HG03442 (cell line): ENCODE data around the gene DOC2A.
"Not testable (repeated sequence)": the region's sequence is repeated elsewhere in the genome, so short reads cannot be mapped to it uniquely, and the experiment has no call there.

ENCODE experiments used
- ATAC-seq: cut with Tn5 transposase; IDR thresholded peaks from one replicate; pipeline ENCODE4 v1.9.1; 2021; ENCODE audit warnings: mild to moderate bottlenecking, moderate library complexity; ENCODE audit not compliant: unreplicated experiment

The DOC2A gene

DNA sequence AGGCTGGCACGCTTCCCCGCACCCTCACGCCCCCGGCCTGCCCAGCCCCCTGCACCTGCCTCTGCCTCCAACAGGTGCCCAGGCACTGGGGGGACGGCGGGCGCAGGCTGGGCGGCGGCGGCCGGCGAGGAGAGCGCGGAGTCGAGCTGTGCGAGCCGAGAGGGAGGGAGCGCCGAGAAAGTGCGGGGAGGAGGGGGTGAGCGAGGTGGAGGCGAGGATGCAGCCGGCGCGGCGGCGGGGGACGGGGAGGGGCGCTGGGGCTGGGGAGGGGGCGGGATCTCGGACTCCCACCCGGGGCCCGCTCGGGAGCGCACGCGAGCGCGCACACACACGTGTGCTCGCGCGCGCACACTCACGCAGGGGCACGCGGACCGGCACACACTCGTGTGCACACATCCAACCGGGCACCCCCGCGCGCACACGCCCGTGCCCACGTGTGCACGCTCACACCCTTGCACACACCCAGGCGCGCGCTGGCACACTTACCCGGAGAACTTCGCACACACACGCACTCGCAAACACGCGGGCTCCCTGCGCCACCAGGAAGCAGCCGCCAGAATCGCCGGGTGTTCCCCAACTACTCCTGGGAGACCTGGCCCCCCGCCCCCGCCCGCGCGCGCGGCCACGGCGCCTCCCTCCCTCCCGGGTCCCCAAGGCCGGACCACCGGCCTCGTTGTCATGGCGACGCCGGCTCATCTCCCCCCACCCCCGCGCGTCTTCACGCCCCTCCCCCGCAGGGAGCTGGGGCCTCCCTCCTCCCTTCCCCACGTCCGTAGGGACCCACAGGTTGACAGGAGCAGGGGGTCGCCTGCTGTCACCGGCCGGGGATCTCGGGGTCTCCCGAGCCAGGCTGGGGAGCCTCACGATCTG lies at the start of gene DOC2A:
DOC2A (minus strand) TSS at position 184 of the 870 bp plus-strand sequence. CDS start 805 bp downstream, outside the sequence.
- no peak for ATAC-seq

DNA sequence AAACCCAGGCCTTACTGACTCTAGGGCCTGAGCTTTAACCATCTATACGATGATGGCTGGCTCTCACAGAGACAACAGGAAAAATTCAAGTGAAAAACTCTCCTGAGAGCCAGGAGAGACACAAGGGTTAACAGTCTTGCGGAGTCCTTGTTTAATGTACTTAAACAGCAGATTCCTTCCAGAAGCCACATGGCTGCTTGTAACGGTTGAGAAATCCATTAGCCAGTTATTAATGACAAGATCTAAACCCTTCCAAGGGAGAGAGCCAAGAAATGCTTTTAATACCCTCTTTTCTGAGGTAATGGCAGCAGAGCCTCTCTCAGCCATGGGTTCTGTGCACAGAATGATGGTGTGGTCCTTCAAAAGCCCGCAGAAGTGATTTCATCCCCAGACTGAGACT lies 49.5 kb upstream of the DOC2A start:
- ATAC-seq, result no peak

DNA sequence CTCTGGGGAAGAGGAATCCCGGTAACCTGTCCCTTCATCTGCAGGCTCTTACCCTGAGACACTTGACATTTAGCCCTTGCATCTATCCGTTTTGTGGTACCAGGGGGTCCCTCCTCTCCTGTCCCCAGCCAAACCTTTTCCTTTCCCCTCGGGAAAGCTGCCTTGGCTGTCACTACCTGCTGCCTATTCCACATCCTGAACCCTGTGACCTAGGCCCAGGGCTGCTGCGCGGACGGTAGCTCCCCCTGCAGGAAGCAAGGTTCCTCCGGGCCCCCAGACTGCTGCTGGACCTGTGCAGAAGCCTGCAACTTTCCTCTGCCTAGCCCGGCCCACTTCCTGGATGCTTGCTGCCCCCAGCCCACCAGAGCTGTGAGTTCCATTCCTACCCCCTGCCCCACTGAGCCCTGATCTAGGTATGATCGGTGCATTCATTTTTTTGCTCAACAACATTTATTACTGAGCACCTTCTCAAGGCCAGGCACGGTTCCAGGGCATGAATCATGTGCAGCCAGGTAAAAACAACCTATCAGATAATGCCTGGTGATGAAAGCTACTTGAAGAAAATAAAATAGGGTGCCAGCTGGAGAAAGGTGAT lies 44.2 kb upstream of the DOC2A start:
- no peak for ATAC-seq

DNA sequence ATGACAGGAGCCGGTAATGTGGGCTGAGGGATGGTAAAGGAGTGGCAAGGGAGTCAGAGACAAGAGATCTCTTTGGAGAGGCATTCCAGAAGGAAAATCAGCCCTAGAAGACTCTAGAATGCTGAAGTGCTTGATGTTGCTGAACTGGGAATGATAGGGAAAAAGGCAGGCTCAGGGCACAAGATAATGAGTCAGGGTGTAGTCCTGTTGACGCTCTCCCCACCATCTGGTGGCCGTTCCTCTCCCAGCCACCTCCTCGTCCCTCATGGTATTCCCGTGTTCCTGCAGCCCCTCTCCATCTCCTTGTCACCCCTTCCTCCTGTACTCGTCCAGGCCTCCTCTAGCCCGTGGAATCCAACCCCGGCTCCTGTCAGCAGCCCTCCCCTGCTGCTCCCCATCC lies 43.6 kb upstream of the DOC2A start:
- no peak for ATAC-seq

DNA sequence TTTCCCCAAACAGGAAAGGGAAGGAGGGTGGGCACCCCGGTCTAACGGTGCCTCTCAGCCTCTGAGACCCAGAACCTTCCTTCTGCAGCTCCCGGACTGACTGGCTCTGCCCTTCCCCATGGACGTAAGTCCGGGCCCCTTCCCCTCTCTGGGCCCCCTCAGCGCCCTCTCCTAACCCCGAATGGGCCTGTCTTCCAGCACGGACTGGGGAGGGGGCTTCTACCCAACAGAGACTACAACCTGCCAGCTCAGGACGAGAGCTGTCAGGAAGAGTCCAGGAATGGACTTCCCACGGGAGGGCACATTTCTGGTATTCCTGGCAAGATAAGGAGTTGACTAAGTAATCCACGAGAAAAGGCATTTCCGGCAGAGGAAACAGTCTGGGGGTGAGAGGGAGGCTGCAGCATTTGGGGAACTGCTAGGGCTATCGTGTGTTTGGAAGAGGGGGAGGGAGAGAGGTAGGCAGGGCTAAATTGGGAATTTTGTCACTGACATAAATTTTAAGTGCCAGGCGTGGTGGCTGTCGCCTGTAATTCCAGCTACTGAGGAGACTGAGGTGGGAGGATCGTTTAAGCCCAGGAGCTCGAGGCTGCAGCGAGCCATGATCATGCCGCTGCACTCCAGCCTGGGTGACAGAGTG lies 42.7 kb upstream of the DOC2A start:
- ATAC-seq, result peak; percentile 19

DNA sequence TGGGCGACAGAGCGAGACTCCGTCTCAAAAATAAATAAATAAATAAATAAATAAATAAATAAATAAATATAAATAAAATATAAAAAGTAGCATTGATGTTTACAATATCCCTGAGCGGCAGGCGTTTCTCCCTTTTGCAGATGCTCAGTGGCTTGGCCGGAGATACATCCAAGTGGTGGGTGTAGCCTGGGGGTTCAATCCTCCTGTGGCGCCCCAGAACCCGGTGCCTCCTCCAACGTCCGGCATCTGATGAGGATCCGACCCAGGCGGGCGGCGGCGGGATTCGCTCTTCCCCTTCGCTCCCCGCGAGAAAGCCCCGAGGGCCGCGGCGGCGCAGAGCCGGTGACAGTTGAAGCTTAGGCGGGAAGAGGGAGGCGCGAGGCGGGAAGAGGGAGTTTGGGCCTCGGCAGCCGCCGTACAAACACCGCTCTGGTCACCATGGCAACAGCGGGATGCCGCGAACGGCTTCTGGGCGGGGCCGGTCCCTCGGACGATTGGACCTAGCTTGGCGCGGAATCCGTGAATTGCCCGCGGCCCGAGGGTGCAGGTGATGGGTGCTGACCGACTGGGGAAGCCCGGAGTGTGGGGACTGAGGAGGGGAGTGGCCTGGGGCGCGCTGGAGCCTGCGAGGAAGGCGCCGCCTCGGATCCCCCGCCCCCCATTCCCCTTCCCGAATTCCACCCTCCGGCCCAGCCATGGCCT lies 42.0 kb upstream of the DOC2A start:
- ATAC-seq, result peak; percentile 81

DNA sequence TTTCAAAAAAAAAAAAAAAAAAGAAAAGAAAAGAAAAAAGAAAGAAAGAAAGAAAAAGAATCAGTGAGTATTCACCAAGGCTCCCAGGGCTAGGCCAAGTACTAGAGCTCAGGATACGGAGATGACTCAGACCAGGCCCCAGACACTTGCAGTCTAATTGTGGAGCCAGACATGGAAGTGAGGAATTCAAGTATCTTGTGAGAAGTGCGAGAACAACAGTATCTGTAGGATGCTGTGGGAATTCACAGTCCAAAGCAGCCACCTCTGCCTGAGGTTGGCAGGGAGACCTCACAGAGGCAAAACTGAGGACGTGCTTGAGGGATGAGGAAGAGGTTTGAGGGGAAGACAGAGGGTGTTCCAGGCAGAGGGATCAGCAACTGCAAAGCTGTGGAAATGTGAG lies 40.7 kb upstream of the DOC2A start:
- ATAC-seq, result no peak

DNA sequence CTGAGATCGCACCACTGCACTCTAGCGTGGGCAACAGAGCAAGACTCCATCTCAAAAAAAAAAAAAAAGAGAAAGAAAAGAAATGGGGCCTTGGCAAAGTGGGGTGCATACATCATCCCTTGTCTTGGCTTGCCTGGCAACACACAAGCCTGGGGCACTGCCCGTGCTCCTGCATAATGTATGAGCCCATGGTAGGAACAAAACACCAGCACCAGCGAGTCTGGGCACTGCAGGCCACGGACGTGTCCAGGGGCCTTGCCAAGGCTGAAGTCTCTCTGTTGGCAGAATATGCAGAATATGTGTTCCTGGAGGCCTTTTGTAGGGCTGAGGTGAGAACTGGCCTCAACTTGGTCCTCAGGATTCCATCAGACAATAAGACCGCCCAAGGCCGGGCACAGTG lies 39.0 kb upstream of the DOC2A start:
- ATAC-seq, result no peak

DNA sequence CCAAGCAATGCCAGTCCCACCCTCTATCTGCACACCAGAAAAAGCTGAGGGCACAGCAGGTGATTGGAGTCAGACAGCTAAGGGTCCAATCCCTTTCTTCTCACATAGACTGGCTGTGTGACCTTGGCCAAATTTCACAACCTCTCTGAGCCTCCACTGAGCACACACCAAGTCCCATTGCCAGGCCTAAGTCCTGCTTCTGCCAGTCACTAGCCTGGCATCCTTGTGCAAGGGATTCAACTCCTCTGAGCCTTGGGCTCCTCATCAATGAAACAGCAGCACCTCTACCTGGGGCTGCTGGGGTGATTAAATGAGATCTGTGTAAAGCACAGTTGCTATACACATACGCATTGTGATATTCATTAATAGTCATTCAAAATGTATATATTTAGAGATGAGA lies 35.8 kb upstream of the DOC2A start:
- ATAC-seq, result no peak

DNA sequence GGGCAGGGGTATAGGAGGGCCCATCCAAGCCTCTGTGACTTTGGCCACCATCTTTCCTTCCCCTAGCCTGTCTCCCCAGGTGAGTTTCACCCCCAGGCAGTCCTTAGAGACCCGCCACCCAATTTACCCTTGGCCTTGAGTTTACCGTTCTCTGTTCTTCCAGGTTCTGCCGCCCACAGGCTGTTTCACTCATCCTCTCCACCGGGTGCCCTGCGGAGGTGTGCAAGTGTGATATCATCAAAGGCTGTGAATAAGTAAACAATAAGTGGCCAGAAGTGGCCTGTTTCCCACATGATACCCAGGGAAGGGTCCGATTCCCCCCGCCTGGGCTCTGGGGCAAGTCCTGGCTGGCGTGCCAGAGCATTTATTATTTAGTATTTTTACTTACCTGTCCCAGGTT lies 35.4 kb upstream of the DOC2A start:
- no peak for ATAC-seq

DNA sequence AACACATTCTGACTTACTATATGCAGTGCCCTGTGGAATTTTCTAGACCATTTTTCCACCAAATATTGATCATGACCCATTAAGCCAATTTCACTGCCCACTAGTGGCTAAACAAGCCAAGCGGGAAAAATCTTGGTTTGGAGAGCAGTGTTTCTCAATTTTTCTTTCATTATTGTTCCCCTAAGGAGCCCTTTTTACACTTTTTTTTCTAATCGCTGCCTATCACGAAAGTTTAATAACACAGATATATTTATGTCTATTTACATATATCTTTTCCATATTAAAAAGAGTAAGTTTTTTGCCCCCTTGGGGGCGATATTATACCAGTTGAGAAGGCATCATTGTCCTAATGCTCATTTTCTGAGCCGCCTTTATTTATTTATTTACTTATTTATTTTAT lies 31.0 kb upstream of the DOC2A start:
- no peak for ATAC-seq

DNA sequence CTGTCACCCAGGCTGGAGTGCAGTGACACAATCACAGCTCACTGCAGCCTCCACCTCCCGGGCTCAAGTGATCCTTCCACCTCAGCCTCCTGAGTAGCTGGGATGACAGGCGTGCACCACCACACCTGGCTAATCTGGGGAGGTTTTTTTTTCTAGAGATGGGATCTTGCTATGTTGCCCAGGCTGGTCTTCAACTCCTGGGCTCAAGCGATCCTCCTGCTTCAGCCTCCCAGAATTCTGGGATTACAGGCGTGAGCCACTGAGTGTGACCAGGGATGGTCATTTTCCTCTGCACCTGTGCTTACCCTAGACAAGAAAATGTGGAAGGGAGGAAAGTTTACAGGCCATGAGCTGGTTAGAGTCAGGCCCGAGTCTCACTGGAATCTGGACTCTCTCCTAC lies 29.9 kb upstream of the DOC2A start:
- ATAC-seq, result not testable (repeated sequence)

DNA sequence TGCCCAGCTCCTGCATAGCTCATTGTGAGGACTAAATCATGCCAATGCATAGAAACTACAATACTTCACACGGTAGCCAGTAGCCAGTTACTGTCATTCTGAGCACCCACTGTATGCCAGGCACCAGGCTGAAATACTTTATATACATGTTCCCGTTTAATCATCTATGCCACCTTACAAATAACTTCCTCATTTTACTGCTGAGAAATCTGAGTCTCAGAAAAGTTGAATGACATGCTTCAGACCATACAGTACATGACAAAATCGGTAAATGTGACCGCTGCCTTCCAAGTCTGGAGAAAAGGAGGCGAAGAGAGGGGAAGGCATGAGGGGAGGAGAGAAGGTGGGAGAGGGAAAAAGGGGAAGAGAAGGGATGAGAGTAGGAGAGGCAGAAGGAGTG lies 29.4 kb upstream of the DOC2A start:
- no peak for ATAC-seq

DNA sequence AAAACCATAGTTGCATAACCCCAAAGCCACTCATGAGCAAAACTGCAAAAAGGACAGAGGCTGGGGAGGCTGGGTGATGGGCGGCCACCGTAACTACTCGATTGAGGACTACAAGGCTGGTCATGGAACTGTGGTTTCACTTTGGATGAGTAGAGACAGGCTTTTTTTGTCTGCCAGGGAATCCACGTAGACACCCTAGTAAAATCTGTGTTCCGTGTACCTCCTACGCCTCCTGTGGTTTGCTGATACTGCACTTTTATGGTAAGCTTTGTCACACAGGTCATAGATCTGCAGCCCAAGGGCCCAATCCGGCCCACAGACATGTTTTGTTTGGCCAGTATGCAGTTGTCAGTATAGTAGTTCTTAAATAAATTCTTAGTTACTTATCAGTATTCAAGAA lies 22.4 kb upstream of the DOC2A start:
- ATAC-seq, result no peak

DNA sequence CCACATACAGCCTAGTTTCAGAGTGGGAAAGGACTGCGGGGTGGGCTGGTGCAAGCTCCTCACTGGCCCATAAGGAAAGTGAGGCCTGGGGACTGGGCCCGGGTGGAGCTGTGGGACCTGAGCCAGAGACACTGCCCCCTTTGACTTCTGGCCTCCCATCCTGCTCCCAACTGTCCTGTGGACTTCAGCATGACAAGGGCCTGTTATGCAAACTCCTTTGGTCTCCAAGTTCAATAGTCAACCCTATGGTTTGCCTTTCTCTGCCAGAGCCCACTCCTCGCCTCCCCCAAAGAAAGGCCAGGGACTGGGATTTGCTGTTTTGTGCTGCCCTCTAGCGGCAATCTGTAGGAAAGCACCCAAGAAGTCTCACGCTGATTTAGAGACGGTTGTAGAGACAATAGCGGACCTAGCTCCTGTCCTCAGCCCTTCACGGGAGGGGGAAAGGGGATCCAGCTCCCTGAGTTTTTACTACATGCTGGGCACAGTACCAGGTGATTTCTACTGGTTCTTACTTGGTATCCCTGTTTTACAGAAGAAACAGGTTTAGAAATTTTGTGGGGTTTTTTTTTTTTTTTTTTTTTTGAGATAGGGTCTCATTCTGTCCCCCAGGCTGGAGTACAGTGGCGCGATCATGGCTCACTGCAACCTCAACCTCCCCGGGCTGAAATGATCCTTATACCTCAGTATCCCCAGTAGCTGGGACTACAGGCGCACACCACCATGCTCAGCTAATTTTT lies 21.4 kb upstream of the DOC2A start:
- ATAC-seq, result no peak

DNA sequence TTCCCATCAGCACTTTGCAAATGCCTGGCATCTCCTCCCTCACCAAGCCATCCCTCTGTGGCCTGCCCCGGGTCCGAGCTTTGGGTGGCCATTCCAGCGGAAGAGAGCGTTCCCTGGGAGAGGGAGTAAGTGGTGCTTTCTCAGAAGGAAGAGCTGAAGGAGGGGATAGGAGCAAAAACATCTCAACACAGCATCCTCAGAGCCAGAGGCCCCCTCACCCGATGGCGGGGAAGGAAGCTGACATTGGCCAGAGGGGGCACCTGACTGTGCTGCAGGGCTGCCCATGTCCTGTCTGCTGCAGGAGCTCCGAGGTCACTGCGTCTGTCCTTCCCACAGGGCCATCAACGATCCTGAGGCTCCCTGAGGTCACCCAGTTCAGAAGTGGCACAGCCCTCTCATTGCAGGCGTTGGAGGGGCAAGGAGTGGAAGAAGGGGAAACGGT lies 20.7 kb upstream of the DOC2A start:
- no peak for ATAC-seq

DNA sequence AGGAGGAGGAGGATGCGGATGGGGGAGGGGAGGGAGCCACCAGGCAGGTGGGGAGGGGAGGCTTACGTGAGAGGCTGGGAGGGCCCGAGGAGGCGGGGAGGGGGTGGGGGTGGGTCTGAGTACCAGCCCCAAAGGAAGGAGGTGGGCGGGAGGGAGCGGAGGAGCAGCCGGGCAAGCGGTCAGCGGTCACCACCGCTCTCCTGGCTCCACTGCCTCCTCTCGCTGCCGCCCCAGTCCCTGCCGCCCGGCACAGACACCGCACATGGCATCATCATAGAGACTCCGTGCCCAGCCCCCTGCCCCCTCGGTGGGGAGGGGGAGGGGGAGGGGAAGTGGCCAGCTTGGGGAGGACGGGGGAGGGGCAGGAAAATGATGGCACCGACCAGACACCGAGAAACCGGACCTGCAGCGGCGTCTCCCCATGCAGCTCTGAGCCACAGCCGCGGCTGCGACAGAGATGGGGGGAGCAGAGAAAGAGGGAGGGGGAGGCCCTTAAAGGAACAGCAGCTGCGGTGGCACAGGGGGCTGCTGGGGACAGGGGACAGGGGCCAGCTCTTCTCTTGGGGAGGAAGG lies 20.1 kb upstream of the DOC2A start, which contains the start of gene TLCD3B:
TLCD3B (minus strand) TSS at position 431 of the 573 bp plus-strand sequence. CDS start 744 bp downstream, outside the sequence.
- ATAC-seq, result no peak

DNA sequence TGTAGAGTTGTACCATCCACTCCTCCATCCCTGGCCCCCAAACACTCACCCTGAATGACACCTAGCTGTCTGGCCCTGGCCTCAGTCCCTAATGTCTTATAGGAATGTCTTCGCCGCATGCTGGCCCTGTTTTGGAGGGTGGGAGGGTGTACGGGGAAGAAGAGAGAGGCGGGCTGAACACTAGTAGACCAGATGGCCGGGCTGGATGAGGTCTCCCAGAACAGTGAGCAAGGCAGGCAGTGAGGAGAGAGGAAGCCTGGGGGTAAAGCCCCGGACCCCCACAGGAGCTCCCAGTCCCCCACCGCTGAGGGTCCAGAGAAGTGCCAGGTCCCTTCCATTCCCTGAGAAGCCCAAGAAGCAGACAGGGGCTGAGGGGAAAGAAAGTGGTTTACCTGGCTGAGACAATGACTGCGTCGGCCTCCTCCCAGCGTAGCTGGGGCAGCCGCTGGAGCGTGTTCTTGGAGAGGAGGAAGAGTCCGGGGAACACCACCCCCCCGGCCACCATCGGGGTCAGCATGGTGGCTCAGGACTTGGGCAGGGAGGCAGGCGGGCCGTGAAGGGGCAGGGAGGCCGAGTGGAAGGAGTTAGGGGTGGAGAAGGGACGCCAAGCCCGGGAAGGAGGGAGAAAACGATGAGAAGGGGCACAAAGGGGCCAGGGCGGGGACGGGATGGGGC lies 19.3 kb upstream of the DOC2A start:
- no peak for ATAC-seq

DNA sequence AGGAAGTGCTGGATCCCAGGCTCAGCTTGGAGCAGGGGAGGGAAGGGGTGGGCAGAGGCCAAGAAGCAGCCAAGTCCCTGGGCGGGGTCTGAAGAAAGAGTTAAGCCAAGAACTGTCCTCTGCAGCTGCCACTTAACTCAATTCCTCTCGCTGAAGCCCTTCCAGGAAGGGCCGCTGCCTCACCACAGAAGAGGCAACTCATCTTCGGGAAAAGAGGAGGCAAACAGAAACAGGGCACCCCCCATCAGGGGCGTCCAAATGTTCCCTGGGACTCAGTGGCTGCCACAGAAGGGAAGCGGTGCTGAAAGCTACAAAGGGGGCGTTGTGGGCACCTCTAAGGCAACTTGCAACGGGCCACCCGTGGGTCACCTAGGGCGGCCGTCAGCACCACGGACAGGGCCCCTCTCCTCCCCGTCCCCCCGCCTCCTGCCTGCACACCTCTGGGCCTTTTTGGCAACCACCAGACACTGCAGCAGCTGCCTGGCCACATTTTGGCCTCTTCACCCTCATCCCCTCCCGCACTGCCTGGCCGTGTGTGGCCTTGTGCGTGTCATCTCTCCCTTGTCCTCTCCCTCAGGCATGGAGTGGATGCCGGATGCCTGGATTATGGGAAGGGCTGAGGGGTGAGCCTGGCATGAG lies 17.7 kb upstream of the DOC2A start:
- no peak for ATAC-seq
